Kasumi-1 (cell line): ENCODE results near the gene CASZ1.

Experiments used
- DNase-seq, 2 experiments: peaks; one replicate each; lab custom pipeline; 2025; lab: John Stamatoyannopoulos, UW

CASZ1 gene

DNA sequence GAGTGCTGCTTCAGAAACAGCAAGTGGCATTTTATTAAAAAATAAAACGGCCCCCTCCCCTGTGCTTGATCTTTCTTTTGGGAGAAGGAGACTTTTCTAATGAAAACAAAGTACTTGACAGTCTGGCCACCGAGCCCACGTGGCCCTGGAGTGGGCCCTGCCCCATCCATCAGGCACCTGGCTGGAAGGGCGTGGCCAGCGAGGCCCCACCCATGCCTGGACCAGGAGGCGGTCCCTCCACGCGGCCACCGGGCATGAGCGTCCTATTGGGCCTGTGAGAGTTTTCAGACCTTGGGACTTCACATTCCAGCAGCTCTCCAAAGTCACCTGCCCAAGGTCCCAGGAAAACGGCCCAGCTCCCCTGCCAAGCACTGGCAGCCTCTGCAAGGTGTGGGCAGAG, 144.7 kb downstream of the CASZ1 start:
- DNase-seq, result no peak

DNA sequence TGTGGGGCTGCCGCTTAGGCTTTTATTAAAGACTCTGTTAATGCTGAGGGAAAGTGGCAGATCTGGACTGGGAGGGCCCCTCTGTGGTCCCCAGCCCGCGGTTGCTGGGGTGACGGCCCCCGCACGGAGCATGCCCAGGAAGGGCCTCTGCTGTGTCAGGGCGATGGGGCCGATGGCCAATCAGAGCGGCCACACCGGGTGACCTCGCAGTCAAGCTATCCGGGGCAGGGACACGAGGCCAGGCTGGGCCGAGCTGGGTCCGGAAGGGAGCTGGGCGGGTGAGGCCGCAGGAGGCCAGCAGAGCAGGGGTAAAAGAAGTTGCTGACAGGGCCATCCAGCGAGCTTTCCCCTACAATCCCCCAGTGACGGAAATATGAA, 145.1 kb downstream of the CASZ1 start:
- DNase-seq, result no peak

DNA sequence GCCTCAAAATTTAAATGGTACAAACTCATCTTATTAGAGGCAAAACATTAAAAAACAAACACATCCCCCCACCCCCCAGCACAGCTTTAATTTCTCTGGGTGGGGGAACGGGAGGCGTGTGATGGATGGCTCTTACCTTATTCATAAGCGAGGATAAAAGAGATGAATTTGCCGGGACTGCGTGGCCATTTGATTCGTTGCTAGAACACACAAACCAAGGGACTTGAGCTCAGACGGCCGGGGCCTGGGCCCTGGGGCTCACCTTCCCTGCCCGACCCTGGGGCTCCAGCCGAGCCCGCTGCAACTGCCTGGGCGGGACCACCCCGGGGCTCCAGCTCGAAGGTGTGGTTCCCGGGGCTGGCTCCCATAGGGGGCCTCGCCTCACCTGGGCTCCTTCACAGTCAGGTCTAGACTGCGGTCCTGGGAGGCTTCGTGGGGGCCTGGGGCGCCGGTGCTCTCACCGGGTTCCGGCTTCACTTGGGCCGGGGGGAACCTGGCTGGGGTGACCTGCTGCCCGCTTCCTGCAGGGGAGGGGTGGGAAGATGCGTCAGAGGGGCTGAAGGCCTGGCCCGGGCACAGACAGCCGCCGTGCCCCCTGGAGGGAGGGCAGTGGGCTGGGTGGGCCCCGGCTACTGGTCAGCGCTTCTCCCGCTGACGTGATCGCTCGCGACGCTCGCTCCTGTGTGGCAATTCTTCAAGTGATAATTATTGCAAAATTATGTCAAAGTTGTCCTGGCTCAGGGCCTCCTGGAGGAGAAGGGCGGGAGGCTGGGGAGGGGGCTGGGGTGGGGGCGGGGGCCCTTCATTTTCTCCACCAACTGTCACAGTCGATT, 145.7 kb downstream of the CASZ1 start:
- no peak for DNase-seq

DNA sequence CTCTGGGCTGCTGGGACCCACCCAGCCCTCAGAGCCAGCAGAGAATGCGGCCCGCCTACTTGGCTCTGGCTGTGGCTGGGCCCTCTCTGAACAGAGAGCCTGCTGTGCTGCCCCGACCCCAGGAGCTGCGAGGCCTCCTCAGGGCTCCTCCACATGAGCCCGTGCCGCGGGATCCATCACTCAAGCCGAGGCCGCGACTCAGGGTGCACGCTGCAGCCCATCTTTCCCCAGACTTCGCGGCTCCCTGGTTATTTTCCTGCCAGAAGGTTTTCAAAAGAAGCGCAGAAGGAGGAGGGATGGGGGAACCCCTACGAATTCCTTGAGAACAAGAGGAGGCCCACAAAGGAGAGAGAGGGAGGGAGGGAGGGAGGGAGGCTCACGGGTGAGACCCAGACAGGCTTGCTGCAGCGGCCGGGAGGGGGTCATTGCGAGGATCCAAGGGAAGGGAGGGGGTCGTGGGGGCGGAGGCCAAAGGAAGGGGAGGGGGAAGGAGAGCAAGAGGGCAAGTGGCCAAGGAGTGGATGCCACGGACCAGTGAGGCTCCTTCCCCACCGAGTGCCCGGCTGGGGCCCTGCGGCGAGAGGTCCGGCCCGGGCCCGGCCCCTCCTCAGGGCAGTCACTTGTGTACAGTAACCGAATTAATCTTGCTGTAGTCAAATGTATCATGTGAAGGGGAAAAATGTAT, 146.8 kb downstream of the CASZ1 start:
- no peak for DNase-seq

DNA sequence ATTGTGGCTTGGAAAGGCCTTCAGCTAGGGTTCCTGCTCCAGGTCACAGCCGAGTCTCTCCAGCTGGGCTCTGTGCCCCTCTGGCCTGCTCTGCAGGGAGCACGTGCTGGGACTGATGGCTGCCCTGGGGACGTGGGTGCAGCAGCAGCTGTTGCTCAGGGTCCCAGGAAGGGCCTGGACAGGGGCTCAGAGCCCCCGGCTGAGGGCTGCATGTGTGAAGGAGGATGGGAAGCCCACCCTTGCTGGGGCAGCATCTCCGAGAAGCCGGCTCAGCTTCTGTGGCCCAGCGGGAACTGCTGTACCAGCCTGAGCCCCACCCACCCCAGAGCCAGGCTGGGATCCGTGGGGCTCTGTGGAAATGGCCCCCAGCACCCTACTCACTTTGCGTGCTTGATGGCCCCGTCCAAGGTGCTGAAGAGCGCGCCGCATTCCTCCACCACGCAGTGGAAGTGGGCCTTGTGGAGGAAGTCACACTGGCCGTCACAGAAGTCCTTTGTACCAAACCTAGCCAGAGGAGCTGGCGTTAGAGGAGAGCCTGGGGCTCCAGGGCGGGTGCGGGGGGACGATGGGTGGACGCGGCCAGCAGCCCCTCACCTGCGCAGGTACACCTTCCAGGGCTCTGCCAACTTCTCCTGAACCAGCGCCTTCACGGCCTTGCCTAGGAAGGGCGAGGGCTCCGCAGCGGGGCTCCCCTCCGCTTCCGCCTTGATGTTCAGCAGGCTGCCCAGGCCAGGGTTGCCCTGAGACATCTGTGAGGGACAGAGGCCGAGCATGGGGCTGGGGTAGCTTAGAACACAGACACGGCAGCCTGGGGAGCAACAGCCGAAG, 147.5 kb downstream of the CASZ1 start:
- DNase-seq, result no peak

DNA sequence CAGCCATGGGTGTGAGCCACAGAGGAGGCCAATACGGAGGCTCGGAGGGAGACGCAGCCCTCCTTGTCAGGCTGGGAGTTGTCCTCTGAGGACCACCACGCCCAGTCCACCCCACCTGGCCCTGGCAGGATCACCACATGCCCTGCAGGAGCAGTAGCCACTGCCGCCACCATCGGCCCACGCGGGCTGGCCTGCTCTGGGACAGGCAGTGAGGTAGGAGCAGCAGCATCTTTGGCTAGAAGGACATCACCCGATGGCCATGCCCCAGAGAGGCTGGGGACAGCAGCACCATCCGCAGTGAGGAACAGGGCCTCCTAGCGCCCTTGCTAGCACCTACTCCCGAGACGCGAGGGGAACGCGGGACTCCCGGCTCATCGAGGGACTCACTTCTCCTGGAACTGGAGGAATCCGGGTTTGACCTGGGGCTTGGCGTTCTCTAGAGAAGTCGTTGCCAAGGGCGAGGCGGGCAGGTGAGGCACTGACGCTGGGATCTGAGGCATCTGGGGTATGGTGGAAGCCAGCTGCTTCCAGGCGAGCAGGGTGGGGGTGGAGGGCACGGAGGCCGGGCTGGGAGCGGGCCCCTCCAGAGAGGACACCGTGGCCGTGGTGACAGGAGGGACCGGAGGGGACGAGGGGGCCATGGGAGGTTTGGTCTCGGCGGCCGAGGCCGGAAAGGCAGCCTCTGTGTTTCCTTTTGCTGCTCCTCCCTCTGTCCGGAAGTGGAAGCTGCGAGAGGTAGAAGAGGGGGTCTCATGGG, 148.9 kb downstream of the CASZ1 start:
- no peak for DNase-seq

DNA sequence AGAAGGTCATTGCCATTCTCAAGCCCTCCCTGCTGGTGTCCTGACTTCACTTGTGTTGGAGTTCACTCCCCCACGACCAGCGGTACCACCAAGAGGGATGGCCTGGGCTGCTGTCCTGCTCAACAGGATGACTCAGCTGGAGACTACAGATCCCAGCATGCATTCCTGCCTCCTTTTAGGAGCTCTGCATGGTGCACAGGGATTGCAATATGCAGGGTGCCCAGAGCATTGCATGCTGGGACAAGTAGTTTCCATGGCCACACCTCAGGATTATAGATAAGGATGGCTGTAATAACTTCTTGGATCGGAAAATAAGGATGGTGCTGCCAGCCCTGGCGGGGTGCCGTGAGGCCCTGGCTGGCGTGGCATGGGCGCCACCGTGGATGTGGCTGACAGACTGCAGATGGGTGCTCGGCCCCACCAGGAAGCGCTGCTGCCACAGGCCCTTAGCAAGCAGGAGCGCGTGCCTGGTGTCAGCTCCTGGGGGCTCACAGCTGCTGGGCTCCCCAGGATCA, 150.0 kb downstream of the CASZ1 start:
- DNase-seq, result peak in 1 of 2 experiments; percentile 4

DNA sequence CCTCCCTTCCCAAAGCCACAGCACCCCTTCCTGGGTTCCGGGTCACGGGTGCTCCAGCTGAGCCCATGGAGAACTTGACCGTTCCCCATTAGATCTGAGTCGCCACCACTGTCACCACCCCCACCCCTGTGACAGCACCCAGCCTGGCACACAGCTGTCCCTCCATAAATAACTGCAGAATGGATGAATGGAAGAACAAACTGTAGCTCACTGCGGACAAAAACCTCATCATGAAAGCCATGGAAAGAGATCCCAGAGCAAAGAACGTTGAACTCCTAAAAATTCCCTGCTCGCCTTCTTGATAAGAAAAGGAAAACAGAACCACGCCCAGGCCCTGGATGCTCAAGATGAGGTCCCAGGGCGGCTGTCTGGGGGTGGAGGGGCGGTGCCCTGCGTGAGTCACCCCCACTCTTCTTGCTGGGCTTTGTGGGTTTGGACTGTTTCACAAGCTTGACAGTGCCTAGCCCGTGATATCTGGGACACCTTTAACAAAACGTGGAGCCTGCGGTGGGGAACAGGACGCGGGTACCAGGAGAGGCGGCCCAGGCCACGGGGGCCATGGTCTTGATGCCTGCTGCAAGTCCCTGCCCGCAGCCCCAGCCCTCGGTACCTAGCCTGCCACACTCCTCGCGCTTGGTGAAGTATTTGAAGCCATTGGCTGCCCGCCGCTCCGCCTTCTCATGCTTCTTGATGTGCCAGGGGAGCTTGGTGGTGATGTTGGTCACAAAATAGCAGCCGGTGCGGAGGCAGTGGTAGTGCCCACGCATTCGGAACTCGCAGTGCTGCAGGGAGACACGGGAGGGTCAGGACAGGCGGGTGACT, 151.9 kb downstream of the CASZ1 start:
- no peak for DNase-seq

DNA sequence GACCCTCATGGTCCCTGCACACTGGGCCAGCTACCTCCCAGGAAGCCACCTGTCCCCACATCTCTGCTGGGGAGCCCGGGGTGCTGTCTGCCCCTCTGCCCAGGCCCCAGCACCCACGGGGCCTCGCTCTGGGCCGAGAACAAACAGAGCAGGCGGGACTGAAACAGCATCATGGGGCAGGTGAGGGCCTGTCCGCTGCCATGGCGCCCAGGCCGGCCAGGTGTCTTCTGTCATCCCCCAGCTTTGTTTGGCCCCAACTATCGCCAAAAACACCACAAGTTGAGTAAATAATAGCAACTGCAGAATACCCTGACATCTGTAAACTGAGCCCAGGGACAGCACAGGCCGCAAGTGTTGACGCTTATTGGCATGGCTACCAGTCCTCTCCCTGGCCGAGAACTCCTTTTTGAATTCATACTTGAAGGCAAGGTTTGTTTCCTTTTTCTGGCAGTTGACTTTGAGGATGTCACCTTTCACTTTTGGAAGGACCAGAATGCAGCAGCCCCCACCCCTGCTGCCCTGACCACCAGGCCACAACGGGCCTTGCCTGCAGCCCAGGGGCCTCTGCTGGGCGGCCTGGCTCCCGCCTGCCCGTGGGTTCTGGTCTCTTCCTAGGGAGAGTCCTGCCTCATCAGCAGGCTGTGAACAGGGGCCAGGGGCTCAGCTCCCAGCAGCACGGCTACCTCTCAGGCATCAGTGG, 152.7 kb downstream of the CASZ1 start:
- DNase-seq, result no peak

DNA sequence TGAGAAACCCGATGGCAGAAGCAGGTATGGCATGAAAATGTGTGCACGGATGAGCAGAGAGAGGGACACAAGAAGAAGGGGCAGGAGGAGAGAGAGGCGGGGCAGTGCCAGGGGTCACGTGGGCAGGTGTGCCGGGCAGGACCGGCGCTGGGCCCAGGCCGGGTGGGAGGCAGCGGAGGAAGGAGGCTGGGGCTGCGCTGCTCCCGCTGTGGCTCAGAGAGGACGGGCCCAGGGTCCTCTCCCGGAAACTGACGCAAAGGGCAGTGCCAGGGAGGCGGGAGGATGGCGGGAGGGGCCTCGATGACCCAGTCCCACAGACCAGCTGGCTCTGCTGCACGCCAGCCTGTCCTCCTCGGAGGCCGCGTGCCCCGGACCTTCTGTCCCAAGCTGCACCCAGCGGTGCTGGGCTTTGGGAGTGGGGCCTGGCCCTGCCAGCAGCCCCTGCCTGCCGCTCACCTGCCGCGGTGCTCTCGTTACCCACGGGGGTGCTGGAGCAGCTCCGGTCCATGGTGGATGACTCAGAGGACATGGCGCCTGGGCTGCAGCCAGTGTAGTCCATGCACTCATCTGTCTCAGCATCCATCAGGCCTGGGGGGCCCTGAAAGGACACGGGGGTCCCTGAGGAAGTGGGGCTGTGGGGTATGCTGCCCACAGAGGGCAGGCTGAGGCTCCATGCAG, 153.9 kb downstream of the CASZ1 start:
- DNase-seq, result no peak

DNA sequence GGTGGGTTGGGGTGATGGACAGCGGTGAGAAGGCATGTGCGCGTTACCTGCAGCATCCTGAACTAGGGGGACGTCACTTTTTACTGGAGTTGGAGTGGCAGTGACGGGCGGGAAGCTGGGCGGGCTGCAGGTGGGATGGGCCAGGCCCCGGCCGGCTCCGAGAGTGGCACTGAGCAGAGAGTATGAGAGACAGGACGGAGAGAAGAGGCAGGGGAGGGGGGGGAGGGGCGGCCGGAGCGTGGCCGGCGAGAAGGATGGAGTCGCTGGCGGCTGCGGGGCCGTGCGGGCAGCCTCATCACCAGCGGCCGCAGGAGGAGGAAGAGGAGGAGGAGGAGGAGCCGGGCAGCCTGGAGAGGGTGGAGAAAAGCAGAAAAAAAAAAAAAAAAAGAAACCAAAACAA, 154.5 kb downstream of the CASZ1 start:
- DNase-seq, result no peak

DNA sequence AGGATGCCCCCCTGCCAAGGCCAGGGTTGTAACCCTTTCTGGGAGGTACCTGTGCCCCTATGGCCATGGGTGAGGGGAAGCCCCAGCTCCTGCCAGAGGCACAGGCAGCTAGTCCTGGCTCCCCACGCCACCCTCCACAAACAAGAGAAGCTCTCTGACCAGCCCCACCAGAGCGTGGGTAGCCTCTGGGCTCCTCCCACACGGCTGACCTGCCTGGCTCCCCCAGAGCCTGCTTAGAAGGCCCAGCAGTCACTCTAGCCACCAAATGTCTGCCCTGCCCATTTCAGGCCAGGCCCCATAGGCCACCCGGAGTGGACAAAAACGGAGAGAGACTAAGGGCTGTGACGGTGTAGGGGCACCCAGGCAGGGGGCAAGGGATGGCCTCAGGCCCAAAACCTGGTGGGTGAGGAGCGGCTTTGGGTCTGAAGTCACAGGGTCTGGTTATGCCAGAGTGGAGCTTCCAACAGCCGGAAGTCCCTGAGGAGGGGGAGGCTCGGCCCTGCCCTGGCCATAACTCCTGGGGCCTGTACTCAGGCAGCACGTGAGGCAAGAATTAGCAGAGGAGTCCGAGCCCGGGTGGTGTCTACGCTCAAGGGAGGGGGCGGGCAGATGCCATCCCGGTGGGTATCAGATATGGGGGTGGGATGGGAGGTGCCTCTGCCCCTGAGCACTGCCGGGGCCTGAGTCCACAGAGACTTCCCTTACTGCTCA, 155.4 kb downstream of the CASZ1 start:
- DNase-seq, result no peak

DNA sequence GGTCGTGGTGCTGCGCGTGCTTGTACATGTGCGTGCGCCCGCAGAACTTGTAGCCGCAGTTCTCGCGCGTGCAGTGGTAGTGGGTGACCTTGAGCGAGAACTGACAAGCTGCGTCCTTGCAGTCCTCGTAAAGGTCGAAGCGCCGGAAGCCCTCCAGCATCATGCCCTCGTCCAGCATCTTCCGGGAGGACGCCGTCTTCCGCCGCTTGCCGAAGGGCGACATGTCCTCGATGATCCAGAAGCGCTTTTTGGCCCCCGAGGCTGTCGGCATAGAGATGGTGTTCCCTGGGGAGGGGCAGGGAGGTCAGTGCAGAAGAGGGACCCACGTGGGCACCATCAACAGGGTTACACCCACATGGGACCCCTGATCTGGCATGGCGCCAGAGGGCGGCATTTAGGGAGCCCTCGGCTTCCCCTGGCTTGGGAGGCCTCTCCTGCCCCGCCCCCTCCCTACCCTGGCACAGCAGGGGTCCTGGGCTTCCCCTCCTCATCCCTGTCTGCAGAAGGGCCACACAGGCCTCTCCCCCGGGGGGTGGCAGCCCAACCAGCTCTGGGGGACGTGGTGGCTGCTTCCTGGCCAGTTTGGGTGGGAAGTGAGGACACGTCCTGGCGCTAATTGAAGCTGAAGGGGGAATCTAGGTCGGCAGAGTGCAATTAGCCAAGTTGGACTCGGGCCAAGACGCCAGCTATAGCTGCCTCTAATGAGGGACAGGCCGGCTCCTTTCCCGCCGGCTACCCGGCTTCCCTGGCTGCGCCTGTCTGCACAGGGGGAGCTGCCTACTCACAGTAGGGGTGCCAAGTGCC, 156.5 kb downstream of the CASZ1 start:
- DNase-seq, result no peak

DNA sequence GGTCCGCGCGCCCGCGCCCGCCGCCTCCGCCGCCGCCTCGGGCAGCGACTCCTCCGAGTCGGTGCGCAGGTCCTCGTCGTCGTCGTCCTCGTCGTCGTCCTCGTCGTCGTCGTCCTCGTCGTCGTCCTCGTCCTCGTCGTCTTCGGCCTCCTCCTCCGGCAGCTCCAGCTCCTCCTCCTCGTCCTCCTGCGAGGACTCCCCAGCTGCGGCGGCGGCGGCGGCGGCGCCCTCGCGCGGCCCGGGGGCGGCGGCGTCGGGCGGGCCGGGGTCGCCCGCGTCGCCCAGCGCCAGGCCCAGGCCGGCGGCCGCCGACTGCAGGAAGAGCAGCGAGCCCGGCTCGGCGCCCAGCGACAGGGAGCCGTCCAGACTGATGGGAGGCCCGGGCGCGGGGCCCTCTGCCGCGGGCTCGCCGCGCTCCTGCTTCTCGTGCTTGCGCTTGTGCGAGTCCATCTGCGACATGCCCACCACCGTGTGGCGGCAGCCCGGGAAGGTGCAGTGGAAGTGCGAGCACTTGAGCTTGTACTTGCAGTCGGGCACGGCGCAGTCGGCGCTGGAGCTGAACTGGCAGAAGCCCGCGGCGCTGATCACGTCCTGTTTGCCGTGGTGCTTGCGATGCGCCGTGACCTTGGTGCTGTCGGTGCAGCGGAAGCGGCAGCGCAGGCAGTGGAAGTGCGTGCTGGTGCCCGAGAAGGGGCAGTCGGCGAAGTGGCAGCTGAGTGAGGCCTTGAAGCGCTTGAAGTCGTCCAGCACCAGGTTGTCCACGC, 157.3 kb downstream of the CASZ1 start:
- no peak for DNase-seq

DNA sequence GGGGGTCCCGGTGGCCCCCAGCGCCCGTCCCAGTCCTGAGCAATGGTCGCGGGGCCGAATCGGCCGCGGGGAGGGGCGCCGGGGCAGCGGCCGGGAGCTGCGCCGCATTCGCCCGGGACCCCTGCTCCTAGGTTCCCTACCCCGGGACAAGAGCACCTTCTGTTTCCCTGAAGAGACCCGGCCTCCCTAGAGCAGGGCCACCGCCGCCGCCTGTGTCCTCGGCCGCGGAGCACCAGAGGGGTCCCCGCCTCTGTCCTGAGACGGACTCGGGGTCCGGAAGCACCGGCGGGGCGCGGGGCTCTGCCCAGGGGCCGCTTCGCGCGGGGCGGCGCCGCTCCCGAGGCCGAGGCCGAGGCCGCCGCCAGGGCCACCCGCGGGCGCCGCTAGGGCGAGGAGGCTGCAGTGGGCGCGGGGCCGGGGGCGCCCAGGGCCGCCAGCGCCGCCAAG, 157.9 kb downstream of the CASZ1 start:
- DNase-seq, result no peak

DNA sequence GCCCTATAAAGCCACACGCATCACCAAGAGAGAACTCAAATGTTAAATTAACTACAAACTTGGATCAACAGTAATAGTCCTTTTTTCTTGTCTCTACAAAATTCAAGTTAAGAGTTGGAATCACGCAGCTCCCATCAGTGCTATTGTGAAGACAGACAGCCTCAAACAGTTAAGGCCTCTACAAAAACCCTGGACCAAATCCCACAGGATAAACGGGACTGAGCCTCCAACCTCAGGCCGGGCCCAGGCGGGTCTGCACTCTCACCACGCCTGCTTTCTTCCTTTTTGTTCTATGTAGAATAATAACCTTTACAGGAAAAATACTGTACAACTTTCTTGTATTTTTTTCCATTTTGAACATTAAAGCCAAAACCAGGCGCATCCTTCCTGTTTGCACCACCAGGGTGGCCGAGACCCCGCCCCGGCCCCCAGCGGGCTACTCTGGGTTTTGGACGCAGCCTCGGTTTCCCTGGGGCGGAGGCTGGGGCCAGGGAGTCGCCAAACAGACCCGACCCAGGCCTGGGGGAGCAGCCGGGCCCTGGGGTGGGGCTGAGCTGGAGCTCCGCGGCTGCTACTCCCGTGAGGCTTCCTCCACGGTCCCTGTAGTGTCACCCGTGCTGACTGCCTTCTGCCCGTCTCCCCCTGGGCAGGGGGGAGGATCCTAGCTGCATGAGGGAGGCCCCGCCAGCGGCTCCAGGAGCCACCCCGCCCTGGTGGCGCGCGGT, 158.4 kb downstream of the CASZ1 start:
- DNase-seq, result no peak

DNA sequence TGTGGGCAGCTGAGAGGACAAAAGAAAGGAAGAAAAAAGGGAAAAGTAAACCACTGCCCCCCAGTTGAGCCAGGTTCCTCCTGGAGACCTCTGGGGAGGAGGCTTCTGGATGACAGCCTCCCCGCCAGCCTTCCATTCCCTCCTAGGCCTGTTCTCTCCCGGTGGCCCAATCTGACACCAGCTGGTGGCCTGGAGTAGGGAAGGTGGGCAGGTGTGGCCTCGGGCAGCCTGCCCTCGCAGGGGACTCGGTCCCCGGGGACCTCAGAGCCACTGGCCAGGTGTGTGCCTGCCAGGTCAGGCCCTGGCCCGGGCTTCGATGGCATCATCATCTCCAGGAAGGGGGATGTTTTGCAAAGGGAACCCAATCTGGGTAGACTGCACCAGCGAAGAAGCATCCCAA, 159.0 kb downstream of the CASZ1 start:
- DNase-seq, result no peak
